Tibial artery (tissue), 4 donors: ENCODE data around the gene FBXW10B.
"Not testable (repeated sequence)": the region's sequence is repeated elsewhere in the genome, so short reads cannot be mapped to it uniquely, and the experiment has no call there.

Experiments
- DNase-seq, 2 donors: peaks; one replicate each; pipeline ENCODE4 v3.0.0-alpha.2; 2019
- H3K27ac ChIP-seq, 2 donors: fragments of 200-600 bp; sonication (generic) in 1 of 2; 1 replicate in 1 of 2; 2 replicates in 1 of 2; pipeline ENCODE4 v1.5.1; 2018 to 2019; ENCODE audit warnings: mild to moderate bottlenecking in 1 of 2
- H3K27me3 ChIP-seq, 2 donors: fragments of 200-600 bp; sonication (generic) in 1 of 2; one replicate each; pipeline versions ENCODE4 v1.5.1 to v1.6.0; 2016 to 2019
- H3K36me3 ChIP-seq, 3 donors: fragments of 200-600 bp; sonication (generic) in 2 of 3; one replicate each; pipeline ENCODE4 v1.5.1; 2016 to 2019; ENCODE audit warnings: mild to moderate bottlenecking in 2 of 3
- H3K4me1 ChIP-seq, 4 donors: fragments of 200-600 bp; sonication (generic) in 2 of 4; 1 replicate in 3 of 4; 2 replicates in 1 of 4; pipeline ENCODE4 v1.5.1; 2016 to 2019
- H3K4me3 ChIP-seq, 2 donors: fragments of 200-600 bp; sonication (generic) in 1 of 2; 1 replicate in 1 of 2; 2 replicates in 1 of 2; pipeline ENCODE4 v1.5.1; 2018 to 2019; ENCODE audit warnings: mild to moderate bottlenecking in 2 of 2
- H3K9me3 ChIP-seq, 3 donors: fragments of 200-600 bp; sonication (generic) in 1 of 3; one replicate each; pipeline ENCODE4 v1.5.1; 2016 to 2019
- intact Hi-C: fragments of 100-400 bp; cut with DNase I; formaldehyde crosslinking; loops from one replicate; pipeline ENCODE4 v1.15.0; 2023; ENCODE audit warnings: low total_unique reads

The FBXW10B gene

GRCh38 chr17:15588017-15588416 is 31.5 kb downstream of the FBXW10B start:
- not testable (repeated sequence) for H3K36me3 ChIP-seq

GRCh38 chr17:15583313-15583712 is 36.2 kb downstream of the FBXW10B start:
- H3K9me3 ChIP-seq, H3K4me1 ChIP-seq, H3K27ac ChIP-seq: not testable (repeated sequence)

More at GRCh38 chr17:15588017-15588416, 31.5 kb downstream of the FBXW10B start:
- H3K27me3 ChIP-seq, H3K4me3 ChIP-seq, intact Hi-C loops, DNase-seq, H3K9me3 ChIP-seq, H3K4me1 ChIP-seq, H3K27ac ChIP-seq: not testable (repeated sequence)

DNA sequence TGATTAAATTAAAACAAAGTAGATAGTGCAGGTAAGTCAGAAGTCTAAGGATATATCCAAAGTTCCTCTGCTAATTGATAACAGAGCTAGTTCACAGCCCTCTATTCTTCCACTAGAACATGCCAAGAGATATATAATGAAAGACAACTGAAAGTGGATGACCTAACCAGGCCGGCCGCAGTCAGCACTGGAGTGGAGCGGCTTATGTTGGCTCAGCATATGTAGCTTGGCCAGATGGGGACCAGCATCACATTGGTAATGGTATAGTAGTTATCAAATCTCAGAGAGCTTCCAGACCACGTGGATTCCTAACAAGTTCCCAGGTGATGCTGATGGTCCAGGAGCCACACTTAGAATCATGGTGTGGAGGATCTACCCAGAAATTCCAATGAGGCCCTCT is 38.0 kb downstream of the FBXW10B start:
- H3K36me3 ChIP-seq, H3K4me3 ChIP-seq, H3K27me3 ChIP-seq, DNase-seq, intact Hi-C loops, H3K27ac ChIP-seq, H3K9me3 ChIP-seq, H3K4me1 ChIP-seq: not testable (repeated sequence)

More at GRCh38 chr17:15583313-15583712, 36.2 kb downstream of the FBXW10B start:
- H3K4me3 ChIP-seq, H3K27me3 ChIP-seq, H3K36me3 ChIP-seq, intact Hi-C loops, DNase-seq: not testable (repeated sequence)

- intact Hi-C loops, DNase-seq, H3K4me1 ChIP-seq, H3K36me3 ChIP-seq, H3K27ac ChIP-seq, H3K27me3 ChIP-seq, H3K9me3 ChIP-seq, H3K4me3 ChIP-seq: not testable (repeated sequence)
Measured at GRCh38 chr17:15576848-15577247, 42.7 kb downstream of the FBXW10B start.

- H3K27ac ChIP-seq, intact Hi-C loops, H3K4me1 ChIP-seq, H3K9me3 ChIP-seq, DNase-seq, H3K4me3 ChIP-seq, H3K27me3 ChIP-seq, H3K36me3 ChIP-seq: not testable (repeated sequence)
Measured at GRCh38 chr17:15574660-15575059, 44.8 kb downstream of the FBXW10B start.

GRCh38 chr17:15573870-15574269 is 45.6 kb downstream of the FBXW10B start:
- H3K9me3 ChIP-seq, H3K4me1 ChIP-seq, DNase-seq, H3K27ac ChIP-seq, intact Hi-C loops, H3K27me3 ChIP-seq, H3K4me3 ChIP-seq, H3K36me3 ChIP-seq: not testable (repeated sequence)
